Thymus (tissue), 11 donors: ENCODE measurements around the gene UBE2U. TPM values are rescaled to one million over a fixed set of nuclear protein-coding genes. Genes with fewer than 3 reads are reported as not detected.
A peak's percentile ranks its signal among the peaks of the same experiment; 100 is the strongest.
"Not testable (repeated sequence)": the region's sequence is repeated elsewhere in the genome, so short reads cannot be mapped to it uniquely, and the experiment has no call there.

Source experiments
- DNase-seq, 9 donors: peaks; one replicate each; pipeline ENCODE4 v3.0.0-alpha.2; 2013; ENCODE audit warnings: low spot score in 9 of 9, low read depth in 6 of 9, missing footprints in 1 of 9
- H3K27ac ChIP-seq, 2 donors: one replicate each; pipeline ENCODE4 v1.5.1; 2013; ENCODE audit warnings: control low read depth in 1 of 2, low read depth in 1 of 2, low read length in 1 of 2, mild to moderate bottlenecking in 1 of 2, moderate library complexity in 1 of 2
- H3K27me3 ChIP-seq, 2 donors: one replicate each; pipeline ENCODE4 v1.5.1; 2013; ENCODE audit warnings: low read length in 1 of 2; ENCODE audit not compliant: control insufficient read depth in 2 of 2, insufficient read depth in 1 of 2
- H3K36me3 ChIP-seq, 2 donors: one replicate each; pipeline ENCODE4 v1.5.1; 2013; ENCODE audit warnings: low read length in 1 of 2, mild to moderate bottlenecking in 1 of 2, moderate library complexity in 1 of 2; ENCODE audit not compliant: control insufficient read depth in 2 of 2, insufficient read depth in 2 of 2
- H3K4me1 ChIP-seq, 2 donors: one replicate each; pipeline ENCODE4 v1.5.1; 2013; ENCODE audit warnings: low read length in 2 of 2; ENCODE audit not compliant: control insufficient read depth in 2 of 2, insufficient read depth in 2 of 2
- H3K4me3 ChIP-seq, 2 donors: one replicate each; pipeline ENCODE4 v1.5.1; 2013; ENCODE audit warnings: low read length in 2 of 2, control low read depth in 1 of 2, mild to moderate bottlenecking in 1 of 2
- H3K9me3 ChIP-seq, 2 donors: one replicate each; pipeline ENCODE4 v1.5.1; 2013; ENCODE audit warnings: low read length in 1 of 2, mild to moderate bottlenecking in 1 of 2; ENCODE audit not compliant: control insufficient read depth in 2 of 2, insufficient read depth in 1 of 2
- WGBS: extraction: QIAGEN DNeasy Blood & Tissue Kit; methylation state at CpG from one replicate; pipeline ENCODE4 v1.1.7; 2013; 5-methylcytosine and 5-hydroxymethylcytosine counted together
- polyA plus RNA-seq: library from polyadenylated mRNA; stranded (reverse); fragments of 200-250 nt; gene quantifications from one replicate; pipeline ENCODE4 v1.2.3, GENCODE V29; 2013
- total RNA-seq: library from RNA; stranded (reverse); fragments of 120-200 nt; gene quantifications from one replicate; pipeline ENCODE4 v1.2.4, GENCODE V29; 2013
- donor health status: healthy.

Gene UBE2U
- total and polyA plus RNA-seq, 2 donors, result not detected

DNA sequence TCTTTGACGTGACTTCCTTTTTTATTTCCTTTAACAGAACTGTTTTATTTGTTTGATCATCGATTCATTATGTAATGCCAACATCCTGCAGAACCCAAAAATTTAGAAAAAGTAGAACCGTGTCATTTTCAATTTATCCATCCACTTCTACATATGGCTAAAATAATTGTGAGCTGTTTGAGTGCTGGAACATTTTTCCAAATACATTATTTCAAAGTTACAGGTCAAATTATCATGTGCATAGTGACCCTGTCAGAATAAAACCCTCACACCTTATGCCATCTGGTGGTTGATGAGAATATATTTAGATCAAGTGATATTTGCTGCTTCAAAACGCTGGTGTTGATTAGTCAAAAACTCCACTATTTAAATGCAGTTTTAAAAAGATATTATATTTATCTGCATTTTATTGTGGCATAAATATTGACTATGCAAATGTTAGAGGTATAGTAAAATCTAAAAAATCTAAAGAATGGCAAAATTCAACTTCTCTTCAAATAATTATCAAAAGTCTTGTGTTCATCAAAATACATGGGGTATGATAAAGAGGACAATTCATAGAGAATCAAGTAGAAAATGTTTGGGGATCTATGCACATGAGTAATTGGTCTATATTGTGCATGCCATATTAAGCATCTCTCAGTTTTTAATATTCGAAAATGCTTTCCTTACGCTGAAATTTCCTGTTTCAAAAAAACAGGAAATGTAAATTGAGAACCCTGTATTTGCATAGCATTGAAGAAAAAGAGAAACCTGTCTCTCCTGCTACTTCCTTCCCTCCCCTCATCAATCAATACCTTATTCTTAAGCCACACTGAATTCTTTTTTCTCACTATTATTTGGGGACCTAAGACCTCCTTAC, 39.7 kb downstream of the UBE2U start:
- peak overlapping the region in 1 of 2 donors; percentile 12 for H3K4me3 ChIP-seq
- peak in 2 of 9 donors; percentile 21 to 43 for DNase-seq
- no peak overlapping the region for H3K27ac ChIP-seq
- H3K36me3 ChIP-seq, result no peaks in the 10 kb centered on the region
- H3K27me3 ChIP-seq, result peaks cover 0 to 2% of the 10 kb centered on the region in 2 donors
- peaks cover 0 to 2% of the 10 kb centered on the region in 2 donors for H3K4me1 ChIP-seq
- H3K9me3 ChIP-seq, result no peaks in the 10 kb centered on the region
- WGBS, result 35% methylated on average over 6 of the region's 6 CpGs

DNA sequence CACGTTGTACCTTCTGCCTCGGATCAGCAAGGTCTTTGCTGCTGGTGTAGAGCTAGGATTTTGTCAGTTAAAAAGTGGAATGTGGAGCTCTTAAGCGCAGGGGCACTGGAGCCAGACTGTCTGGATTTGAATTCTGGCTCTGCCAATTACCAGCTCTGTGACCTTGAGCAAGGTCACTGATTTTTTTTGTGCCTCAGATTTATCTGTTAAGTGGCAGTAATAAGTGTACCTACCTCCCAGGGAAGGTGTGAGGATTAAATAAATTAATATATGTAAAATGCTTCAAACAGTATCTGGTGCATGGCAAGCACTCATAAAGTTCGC, 40.3 kb downstream of the UBE2U start:
- Histone ChIP-seq H3K27me3 (peaks cover 0 to 3% of the 10 kb centered on the region in 2 donors), H3K9me3 (no peaks in the 10 kb centered on the region), H3K4me3 (no peak overlapping the region), H3K36me3 (no peaks in the 10 kb centered on the region), H3K4me1 (peaks cover 0 to 2% of the 10 kb centered on the region in 2 donors), H3K27ac (no peak overlapping the region)
- no peak for DNase-seq
- WGBS, result 65% methylated on average over 4 of the region's 4 CpGs

DNA sequence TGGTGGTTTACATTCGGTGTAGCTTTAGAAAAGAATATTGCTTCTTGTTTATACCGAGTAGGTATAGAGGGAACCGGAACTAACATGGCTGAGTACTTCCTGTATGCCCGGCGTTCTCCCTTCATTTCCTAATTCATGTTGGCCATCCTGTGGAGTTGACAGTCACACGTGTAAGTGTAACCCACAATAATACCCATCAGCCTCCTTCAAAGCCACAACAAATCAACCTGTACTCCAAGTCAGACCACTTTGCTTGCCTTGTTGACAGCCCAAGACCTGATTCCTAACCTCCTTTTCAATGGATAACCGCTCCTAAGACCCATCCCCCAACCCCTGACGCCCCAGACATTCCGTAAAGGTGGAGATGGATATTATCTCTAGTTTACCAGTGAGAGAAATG, 42.1 kb downstream of the UBE2U start:
- Histone ChIP-seq H3K36me3 (no peaks in the 10 kb centered on the region), H3K4me3 (no peak overlapping the region), H3K27me3 (peaks cover 0 to 5% of the 10 kb centered on the region in 2 donors), H3K4me1 (peaks cover 0 to 2% of the 10 kb centered on the region in 2 donors), H3K27ac (no peak overlapping the region), H3K9me3 (no peaks in the 10 kb centered on the region)
- peak in 3 of 9 donors; percentile 8 to 34 (median 20) for DNase-seq
- WGBS, result 25% methylated on average over 9 of the region's 9 CpGs

DNA sequence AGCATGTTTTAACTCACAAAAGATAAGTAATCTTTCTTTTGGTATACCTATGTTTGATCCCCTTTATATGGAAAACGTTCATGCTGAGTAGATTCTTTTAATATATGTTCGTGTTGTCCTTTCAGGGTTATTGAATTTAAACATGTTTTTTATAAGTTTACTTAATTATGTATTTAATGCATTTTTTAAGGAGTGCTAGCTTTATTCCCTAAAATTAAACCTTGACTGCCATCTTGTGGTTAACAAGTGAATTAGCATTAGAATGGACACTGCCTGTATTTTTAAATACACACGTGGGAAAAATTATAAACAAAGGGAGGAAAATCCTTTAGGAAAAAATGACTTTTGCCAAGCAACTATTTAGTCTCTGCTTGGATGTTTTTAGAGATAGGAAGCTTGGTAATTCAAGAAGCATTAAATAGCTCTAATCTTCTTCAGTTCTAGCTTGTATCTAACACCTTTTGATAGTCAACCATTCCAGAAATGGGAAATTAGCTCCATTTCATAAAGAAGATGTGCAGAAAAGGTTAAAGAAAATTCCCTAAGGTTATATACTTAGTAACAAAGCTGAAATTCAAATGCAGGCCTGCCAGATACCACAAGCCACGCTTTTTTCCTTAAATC, 43.0 kb downstream of the UBE2U start:
- Histone ChIP-seq H3K9me3 (no peaks in the 10 kb centered on the region), H3K27me3 (peaks cover 0 to 5% of the 10 kb centered on the region in 2 donors), H3K4me1 (peaks cover 0 to 2% of the 10 kb centered on the region in 2 donors), H3K4me3 (no peak overlapping the region), H3K27ac (no peak overlapping the region), H3K36me3 (no peaks in the 10 kb centered on the region)
- peak in 4 of 9 donors; percentile 28 to 60 (median 36) for DNase-seq
- WGBS, result 25% methylated on average over 4 of the region's 4 CpGs

DNA sequence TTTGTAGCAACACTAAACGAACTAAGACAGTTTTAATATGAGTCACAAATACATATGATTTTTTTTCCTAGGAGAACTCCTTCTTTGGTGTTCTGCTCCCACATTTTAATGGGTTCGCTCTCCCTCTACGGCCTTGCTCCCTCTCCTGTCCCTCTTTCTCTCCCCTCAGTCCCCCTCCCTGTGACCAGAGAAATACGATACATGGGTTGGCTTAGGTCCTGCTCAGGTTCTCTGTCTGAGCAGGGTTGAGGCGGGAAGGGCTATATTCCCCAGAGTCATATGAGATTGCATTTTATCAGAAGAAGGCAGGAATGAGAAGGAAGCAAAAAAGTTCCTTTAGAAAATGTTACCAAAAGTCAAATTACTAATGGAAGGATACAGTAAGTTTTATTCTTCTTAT, 44.6 kb downstream of the UBE2U start:
- no peak overlapping the region for H3K4me3 ChIP-seq
- H3K36me3 ChIP-seq, result no peaks in the 10 kb centered on the region
- H3K27ac ChIP-seq, result no peak overlapping the region
- H3K4me1 ChIP-seq, result peaks cover 0 to 2% of the 10 kb centered on the region in 2 donors
- WGBS, result 79% methylated on average over 5 of the region's 5 CpGs
- DNase-seq, result no peak
- peaks cover 0 to 5% of the 10 kb centered on the region in 2 donors for H3K27me3 ChIP-seq
- H3K9me3 ChIP-seq, result no peaks in the 10 kb centered on the region

DNA sequence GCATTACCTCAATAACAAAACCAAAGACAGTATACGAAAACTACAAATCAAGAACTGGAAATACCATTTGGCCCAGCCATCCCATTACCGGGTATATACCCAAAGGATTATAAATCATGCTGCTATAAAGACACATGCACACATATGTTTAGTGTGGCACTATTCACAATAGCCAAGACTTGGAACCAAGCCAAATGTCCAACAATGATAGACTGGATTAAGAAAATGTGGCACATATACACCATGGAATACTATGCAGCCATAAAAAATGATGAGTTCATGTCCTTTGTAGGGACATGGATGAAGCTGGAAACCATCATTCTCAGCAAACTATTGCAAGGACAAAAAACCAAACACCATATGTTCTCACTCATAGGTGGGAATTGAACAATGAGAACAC, 47.0 kb downstream of the UBE2U start:
- WGBS, result 96% methylated on average over 2 of the region's 2 CpGs
- not testable (repeated sequence) for DNase-seq, H3K4me1 ChIP-seq, H3K36me3 ChIP-seq, H3K4me3 ChIP-seq, H3K9me3 ChIP-seq, H3K27me3 ChIP-seq, H3K27ac ChIP-seq

DNA sequence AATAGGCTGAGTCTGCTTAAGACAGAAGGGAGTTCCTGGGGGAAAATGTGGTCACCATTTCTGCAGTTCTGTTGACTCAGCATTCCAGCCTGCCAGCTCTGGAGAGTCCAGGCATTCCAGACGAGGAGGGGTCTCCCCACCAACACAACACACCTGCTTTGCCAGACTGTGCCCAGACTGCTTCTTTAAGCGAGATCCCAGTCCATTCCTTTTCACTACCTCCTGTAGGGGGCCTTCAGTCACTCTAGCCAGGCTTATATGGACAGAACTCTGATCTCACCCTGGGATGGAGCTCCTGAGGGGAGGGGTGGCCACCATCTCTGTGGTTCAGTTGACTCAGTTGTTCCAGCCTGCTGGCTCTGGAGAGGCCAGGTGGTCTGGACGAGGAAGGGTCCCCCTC, 48.5 kb downstream of the UBE2U start:
- Histone ChIP-seq H3K36me3 (no peaks in the 10 kb centered on the region), H3K4me3 (no peak overlapping the region), H3K27ac (no peak overlapping the region), H3K9me3 (no peaks in the 10 kb centered on the region), H3K4me1 (no peaks in the 10 kb centered on the region), H3K27me3 (peaks cover 0 to 5% of the 10 kb centered on the region in 2 donors)
- 95% methylated on average over 3 of the region's 3 CpGs for WGBS
- no peak for DNase-seq

DNA sequence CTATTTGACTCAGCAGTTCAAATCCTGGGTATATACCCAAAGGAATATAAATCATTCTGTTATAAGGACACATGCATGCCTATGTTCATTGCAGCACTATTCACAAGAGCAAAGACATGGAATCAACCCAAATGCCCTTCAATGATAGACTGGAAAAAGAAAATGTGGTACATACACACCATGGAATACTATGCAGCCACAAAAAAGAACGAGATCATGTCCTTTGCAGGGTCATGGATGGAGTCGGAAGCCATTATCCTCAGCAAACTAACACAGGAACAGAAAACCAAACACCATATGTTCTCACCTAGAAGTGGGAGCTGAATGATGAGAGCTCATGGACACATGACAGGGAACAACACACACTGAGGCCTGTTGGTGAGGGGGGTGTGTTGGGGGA, 53.8 kb downstream of the UBE2U start:
- H3K4me3 ChIP-seq, H3K27ac ChIP-seq, H3K4me1 ChIP-seq, H3K9me3 ChIP-seq, H3K27me3 ChIP-seq, H3K36me3 ChIP-seq, DNase-seq: not testable (repeated sequence)
- 93% methylated on average over 2 of the region's 2 CpGs for WGBS

DNA sequence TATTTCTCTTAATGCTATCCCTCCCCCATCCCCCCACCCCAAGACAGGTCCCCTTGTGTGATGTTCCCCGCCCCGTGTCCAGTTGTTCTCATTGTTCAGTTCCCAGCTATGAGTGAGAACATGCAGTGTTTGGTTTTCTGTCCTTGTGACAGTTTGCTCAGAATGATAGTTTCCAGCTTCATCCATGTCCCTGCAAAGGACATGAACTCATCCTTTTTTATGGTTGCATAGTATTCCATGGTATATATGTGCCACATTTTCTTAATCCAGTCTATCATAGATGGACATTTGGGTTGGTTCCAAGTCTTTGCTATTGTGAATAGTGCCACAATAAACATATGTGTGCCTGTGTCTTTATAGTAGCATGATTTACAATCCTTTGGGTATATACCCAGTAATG, 55.0 kb downstream of the UBE2U start:
- H3K36me3 ChIP-seq, H3K4me1 ChIP-seq, H3K4me3 ChIP-seq, DNase-seq, H3K27me3 ChIP-seq, H3K27ac ChIP-seq, H3K9me3 ChIP-seq: not testable (repeated sequence)
- WGBS, result 76% methylated on average over 2 of the region's 2 CpGs
